Measurements from ENCODE around the gene TBC1D14.

TBC1D14 gene

GRCh38 chr4:7016512-7016911 lies 106.9 kb downstream of the TBC1D14 start:
- in situ Hi-C loops (cut with MboI; ENCODE audit: low sequenced_read_pairs), result no loop called here

- in situ Hi-C loops (cut with MboI; ENCODE audit: low sequenced_read_pairs), result no loop called here
Observed at GRCh38 chr4:7017446-7018048, 107.9 kb downstream of the TBC1D14 start.

- in situ Hi-C loops (cut with MboI; ENCODE audit: low sequenced_read_pairs), result no loop called here
Observed at GRCh38 chr4:7018281-7018680, 108.7 kb downstream of the TBC1D14 start.

DNA sequence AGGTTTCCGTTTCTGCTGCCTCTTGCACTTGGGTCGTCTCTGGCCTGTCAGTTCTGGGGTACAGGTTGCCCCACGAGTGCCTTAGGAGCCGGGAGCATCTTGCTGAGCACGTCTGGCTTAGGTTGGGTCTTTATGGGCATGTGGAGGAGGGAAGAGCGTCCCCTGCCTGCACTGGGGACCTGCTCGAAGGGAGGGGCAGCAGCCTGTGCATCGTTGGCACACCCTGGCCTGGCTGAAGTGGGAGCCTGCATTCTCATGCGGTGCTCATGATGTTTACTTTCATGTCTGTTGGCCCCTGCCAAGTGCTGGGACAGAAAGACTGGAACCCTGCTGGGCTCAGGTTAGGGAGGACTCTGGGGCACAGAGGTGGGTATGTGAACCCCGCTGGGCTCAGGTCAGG lies 109.7 kb downstream of the TBC1D14 start:
- in situ Hi-C loops (cut with MboI; ENCODE audit: low sequenced_read_pairs), result no loop called here

DNA sequence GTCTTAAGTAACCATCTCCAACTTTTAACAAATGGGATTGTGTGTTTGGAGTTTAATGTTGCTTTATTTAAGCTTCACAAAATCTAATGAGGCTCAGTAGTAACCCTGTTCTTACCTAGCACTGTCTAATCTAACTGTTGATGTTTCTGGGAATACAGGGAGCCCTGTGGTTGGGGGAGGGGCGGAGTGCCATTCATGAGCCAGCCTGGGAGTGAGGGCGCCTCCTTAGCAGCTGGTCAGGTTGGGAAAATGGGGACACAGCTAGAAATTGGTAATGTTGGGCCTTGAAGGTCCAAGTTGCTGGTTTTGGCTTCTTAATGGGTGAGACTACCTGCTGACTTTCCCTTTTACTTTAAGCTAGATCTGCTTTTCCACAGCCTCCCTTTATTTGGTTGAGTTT lies 110.7 kb downstream of the TBC1D14 start:
- in situ Hi-C loops (cut with MboI; ENCODE audit: low sequenced_read_pairs), result no loop called here

DNA sequence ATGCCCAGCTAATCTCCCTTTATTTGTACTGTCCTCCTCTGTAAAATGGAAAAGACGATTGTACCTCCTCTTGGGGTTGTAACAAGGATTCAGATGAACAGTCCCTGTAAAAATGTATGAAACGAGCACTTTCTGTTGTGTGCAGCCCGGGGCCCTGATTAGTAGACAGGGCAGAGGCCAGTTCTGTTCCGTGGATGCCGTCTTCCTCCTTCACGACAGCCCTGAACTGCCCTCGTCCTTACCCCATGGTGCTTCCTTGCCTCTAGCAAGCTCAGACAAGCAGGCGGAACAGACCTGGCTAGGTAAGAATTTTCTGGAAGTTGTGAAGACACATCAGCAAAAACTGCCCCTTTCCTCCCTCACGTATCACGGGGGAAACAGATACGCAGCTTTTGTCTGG lies 111.2 kb downstream of the TBC1D14 start:
- in situ Hi-C loops (cut with MboI; ENCODE audit: low sequenced_read_pairs), result no loop called here

GRCh38 chr4:7021355-7021754 lies 111.7 kb downstream of the TBC1D14 start:
- in situ Hi-C loops (cut with MboI; ENCODE audit: low sequenced_read_pairs), result no loop called here

GRCh38 chr4:7021930-7022664 lies 112.5 kb downstream of the TBC1D14 start:
- in situ Hi-C loops (cut with MboI; ENCODE audit: low sequenced_read_pairs), result no loop called here

DNA sequence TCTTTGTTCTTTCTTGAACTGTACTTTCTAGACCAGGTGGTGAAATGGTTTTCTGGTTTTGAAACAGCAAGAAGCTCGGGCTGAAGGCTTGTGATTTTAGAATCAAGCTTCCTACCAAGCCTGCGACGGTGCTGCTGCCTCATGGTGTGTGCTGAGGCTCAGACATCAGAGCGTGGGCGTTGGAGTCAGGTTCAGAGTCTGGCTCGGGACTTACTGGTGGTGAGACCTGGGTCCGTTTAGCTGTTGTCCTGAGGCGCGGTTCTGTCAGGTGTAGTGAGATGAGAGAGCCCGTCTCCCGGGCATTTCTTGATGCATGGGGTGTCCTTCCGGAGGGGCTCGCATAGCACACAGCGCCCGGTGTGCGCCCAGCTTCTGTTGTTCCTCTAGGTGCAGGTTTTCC lies 113.9 kb downstream of the TBC1D14 start:
- in situ Hi-C loops (cut with MboI; ENCODE audit: low sequenced_read_pairs), result no loop called here

GRCh38 chr4:7023901-7024300 lies 114.3 kb downstream of the TBC1D14 start:
- in situ Hi-C loops (cut with MboI; ENCODE audit: low sequenced_read_pairs), result no loop called here

GRCh38 chr4:7024336-7024890 lies 114.8 kb downstream of the TBC1D14 start:
- in situ Hi-C loops (cut with MboI; ENCODE audit: low sequenced_read_pairs), result no loop called here

GRCh38 chr4:7025040-7025602 lies 115.5 kb downstream of the TBC1D14 start:
- in situ Hi-C loops (cut with MboI; ENCODE audit: low sequenced_read_pairs), result no loop called here

DNA sequence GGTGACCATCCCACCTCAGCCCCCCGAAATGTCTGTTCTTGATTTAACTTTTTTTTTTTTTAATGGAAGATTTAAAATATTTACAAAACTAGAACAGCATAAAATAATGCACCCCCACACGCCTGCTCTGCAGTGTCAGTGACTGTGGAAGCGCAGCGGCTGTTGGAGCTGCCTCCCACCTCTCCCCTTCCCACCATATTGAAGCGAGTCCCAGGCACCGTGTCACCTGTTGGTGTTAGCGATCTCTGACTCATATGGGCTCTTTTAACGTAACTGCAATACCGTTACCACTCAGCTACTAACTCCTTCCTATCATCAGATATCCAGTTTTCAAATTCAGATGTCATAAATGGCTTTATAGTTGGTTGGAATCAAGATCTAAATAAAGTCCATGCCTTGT lies 116.5 kb downstream of the TBC1D14 start:
- in situ Hi-C loops (cut with MboI; ENCODE audit: low sequenced_read_pairs), result no loop called here

- in situ Hi-C loops (cut with MboI; ENCODE audit: low sequenced_read_pairs), result no loop called here
Observed at GRCh38 chr4:7027284-7027683, 117.7 kb downstream of the TBC1D14 start.

DNA sequence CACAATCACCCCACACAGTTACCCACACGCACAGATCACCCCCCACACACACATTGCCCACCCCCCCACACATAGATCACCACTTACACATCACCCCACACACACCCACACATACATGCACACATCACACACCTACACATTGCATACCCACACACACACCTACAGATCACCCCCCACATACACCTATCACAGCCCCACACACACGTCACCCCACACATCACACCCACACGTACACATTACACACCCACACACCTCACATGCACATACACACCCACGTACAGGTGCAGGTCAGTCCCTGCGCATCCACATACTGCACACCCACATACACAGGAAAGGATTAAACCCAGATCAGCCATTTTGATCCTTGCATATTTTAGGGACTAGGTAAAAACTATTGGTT lies 118.3 kb downstream of the TBC1D14 start:
- in situ Hi-C loops (cut with MboI; ENCODE audit: low sequenced_read_pairs), result no loop called here

DNA sequence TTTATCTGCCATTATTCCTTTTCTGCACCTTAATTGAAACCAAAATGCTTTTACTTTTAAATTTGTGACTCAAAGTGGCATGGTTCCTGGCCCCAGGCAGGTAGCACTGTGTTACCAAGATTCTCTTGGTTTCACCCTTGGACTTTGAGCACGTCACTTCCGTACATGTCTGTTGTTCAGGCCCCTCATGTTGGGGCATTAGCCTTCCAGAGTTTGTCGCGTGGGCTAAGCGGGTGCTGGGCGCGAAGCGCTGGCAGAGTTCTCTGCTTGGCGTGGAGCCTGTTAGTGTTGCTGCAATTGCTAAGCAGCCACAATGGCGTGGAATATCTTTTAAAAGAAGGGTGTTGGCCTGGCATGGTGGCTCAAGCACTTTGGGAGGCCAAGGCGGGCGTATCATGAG lies 119.6 kb downstream of the TBC1D14 start:
- in situ Hi-C loops (cut with MboI; ENCODE audit: low sequenced_read_pairs), result no loop called here

DNA sequence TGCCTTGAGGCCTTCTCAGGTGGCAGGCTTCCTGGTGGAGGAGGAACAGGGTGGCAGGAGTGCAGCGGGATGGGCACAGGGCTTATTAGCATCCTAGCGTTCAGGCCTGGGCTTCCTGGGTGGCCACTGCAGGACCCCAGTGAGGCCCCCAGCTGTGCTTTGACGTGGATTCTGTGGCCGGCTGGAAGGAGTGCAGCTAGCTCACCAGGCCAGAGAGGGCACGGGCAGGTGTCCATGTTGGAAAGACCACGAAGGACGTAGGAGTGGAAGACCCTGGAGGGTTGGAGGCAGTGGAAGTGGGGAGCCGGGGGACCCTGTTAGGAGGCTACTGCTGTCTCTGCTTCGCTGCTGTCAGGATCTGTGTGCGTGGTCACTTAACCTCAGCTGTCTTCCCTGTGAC lies 120.3 kb downstream of the TBC1D14 start:
- in situ Hi-C loops (cut with MboI; ENCODE audit: low sequenced_read_pairs), result no loop called here

- in situ Hi-C loops (cut with MboI; ENCODE audit: low sequenced_read_pairs), result no loop called here
Observed at GRCh38 chr4:7030856-7031255, 121.2 kb downstream of the TBC1D14 start.

GRCh38 chr4:7031558-7032449 lies 122.2 kb downstream of the TBC1D14 start:
- in situ Hi-C loops (cut with MboI; ENCODE audit: low sequenced_read_pairs), result no loop called here

DNA sequence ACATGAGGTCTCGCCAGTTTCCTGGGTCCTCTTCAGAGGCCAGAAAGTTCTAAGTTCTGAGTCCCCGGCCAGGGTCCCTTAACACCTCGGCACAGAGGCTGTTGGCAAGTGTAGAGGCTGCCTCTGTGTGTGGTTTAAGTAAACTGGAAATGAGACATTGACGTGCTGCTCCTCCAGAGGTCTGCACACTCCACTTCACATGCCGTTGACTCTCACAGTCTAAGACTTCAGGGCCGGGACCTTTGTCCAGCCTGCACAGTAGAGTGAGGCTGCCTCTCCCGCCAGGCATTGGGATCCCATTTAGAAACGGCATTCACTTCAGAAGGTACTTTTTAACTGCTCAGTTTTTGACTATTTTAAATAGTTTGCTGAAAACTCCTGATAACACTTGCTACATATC lies 123.0 kb downstream of the TBC1D14 start:
- in situ Hi-C loops (cut with MboI; ENCODE audit: low sequenced_read_pairs), result no loop called here

Data from HL-60/S4 (cell line).